Mononuclear cell (primary cell): ENCODE data around the gene GOLGA8O. TPM values are rescaled to one million over a fixed set of nuclear protein-coding genes. Genes with fewer than 3 reads are reported as not detected.

Experiments used
- total RNA-seq: library from RNA; depleted of rRNA; stranded (reverse); fragments of >200 nt; gene quantifications from one replicate; pipeline ENCODE4 v1.2.3, GENCODE V29; 2012

Gene GOLGA8O
- total RNA-seq, 1 donor: 3.7 TPM

Other genes starting within 250 kb of the GOLGA8O start
- 0.84 TPM for gene GOLGA8K, start 52.3 kb downstream of the GOLGA8O start, total RNA-seq
- 6.1 TPM for gene GOLGA8N, start 137.8 kb upstream of the GOLGA8O start, total RNA-seq
- gene ARHGAP11A, start 159.9 kb upstream of the GOLGA8O start, total RNA-seq: 2.0 TPM
- 0.21 TPM for gene SCG5, start 186.1 kb upstream of the GOLGA8O start, total RNA-seq